Heart right ventricle (tissue), 16 donors: Measurements from ENCODE around the gene CTDSPL2. TPM values are rescaled to one million over a fixed set of nuclear protein-coding genes. Genes with fewer than 3 reads are reported as not detected.

Experiments
- ATAC-seq, 8 donors: fragments of 200-7000 bp; cut with Tn5 transposase; one replicate each; pipeline ENCODE4 v1.9.1; 2020; ENCODE audit warnings: mild to moderate bottlenecking in 8 of 8, moderate library complexity in 8 of 8, moderate number of reproducible peaks in 1 of 8
- DNase-seq, 2 donors: peaks; one replicate each; pipeline ENCODE4 v3.0.0-alpha.2; 2020
- H3K27ac ChIP-seq, 10 donors: fragments of 200-600 bp; sonication (generic) in 2 of 10; one replicate each; pipeline versions ENCODE4 v1.5.0 to v1.8.0; 2020 to 2022; ENCODE audit warnings: mild to moderate bottlenecking in 3 of 10
- H3K27me3 ChIP-seq, 7 donors: fragments of 200-600 bp; one replicate each; pipeline ENCODE4 v1.8.0; 2021 to 2022; ENCODE audit warnings: mild to moderate bottlenecking in 2 of 7
- H3K36me3 ChIP-seq, 9 donors: fragments of 200-600 bp; sonication (generic) in 1 of 9; one replicate each; pipeline versions ENCODE4 v1.5.0 to v1.8.0; 2020 to 2022; ENCODE audit warnings: mild to moderate bottlenecking in 2 of 9
- H3K4me1 ChIP-seq, 9 donors: fragments of 200-600 bp; sonication (generic) in 1 of 9; one replicate each; pipeline versions ENCODE4 v1.5.0 to v1.8.0; 2020 to 2022; ENCODE audit warnings: mild to moderate bottlenecking in 4 of 9
- H3K4me3 ChIP-seq, 10 donors: fragments of 200-600 bp; sonication (generic) in 2 of 10; one replicate each; pipeline versions ENCODE4 v1.5.0 to v1.8.0; 2020 to 2022; ENCODE audit warnings: mild to moderate bottlenecking in 7 of 10, moderate library complexity in 2 of 10
- H3K9me3 ChIP-seq, 11 donors: fragments of 200-600 bp in 10 of 11; sonication (generic) in 2 of 11; one replicate each; pipeline versions ENCODE4 v1.5.0 to v1.8.0; 2013 to 2022; ENCODE audit warnings: mild to moderate bottlenecking in 2 of 11, control low read depth in 1 of 11, moderate library complexity in 1 of 11
- WGBS, 2 donors: extraction: QIAGEN DNeasy Blood & Tissue Kit; methylation state at CpG; one replicate each; pipeline ENCODE4 v1.1.7; 2013; ENCODE audit warnings: inconsistent platforms in 1 of 2; 5-methylcytosine and 5-hydroxymethylcytosine counted together
- intact Hi-C, 10 donors: fragments of 100-400 bp; cut with DNase I; formaldehyde crosslinking; loops; one replicate each; pipeline versions ENCODE4 v1.11.1 to v1.14.2; 2022
- long read RNA-seq, 3 donors: library from polyadenylated mRNA; unstranded; transcript quantifications; one replicate each; pipeline ENCODE4 v2.0.0, GENCODE V29; 2020 to 2021
- polyA plus RNA-seq, 2 donors: library from polyadenylated mRNA; stranded (reverse); fragments of 200-250 nt; gene quantifications; one replicate each; pipeline ENCODE4 v1.2.3, GENCODE V29; 2013
- total RNA-seq, 10 donors: library from RNA; stranded (reverse); fragmentation: NEBNext Ultra II Directional in 3 of 10; extraction: Animal tissue kit (Norgen Biotek cat#: 25700) in 3 of 10; gene quantifications; one replicate each; pipeline versions ENCODE4 v1.2.1 to v1.2.4, GENCODE V29; 2021 to 2023
- TF ChIP-seq, protein P1 (sequence below), 9 donors: fragments of 200-600 bp; sonication (generic) in 2 of 9; IDR thresholded peaks; one replicate each; pipeline versions ENCODE4 v1.5.0 to v1.8.0; 2021 to 2022; ENCODE audit warnings: antibody characterized with exemption in 9 of 9, mild to moderate bottlenecking in 5 of 9, moderate library complexity in 1 of 9
- donor health status: Arrhythmogenic right ventricular cardiomyopathy.
- donor health status: ischemic (EF 13 %, LVEDD 7.1; RV severe dilation, severe dysfunction).
- donor health status: healthy with polysubstance abuse.
- donor health status: DM: no; HTN: yes; CAD: no.
- donor health status: DM: no; HTN: no; CAD: no.
- donor health status: ischemic (EF 25% LVEDD 6.9; RV normal size, moderate dysfunction).
- donor health status: ischemic (EF 25% LVEDD 5.7; RV mildly dilated, moderate dysfunction).
- donor health status: healthy.
- donor health status: DM: yes; HTN: yes; CAD: no.
- donor health status: Ischemic cardiomyopathy.
- donor health status: ischemic (EF 35%, LVEDD 5.7; RV mildly dilated, moderate dysfunction).
- donor health status: nonischemic (EF 11% LVEDD 7.7; RV severe dilation, severe dysfunction).
- donor health status: DM: yes; HTN: yes; CAD: no.
- donor health status: PGD.
- donor health status: ischemic (EF 29% LVEDD 5.4; RV normal size, mild dysfunction).
- donor health status: nonischemic (EF 23%, LVEDD 6.1; RV moderate dilation, normal function).

The CTDSPL2 gene
- total RNA-seq (10 to 100 TPM; 12.9 to 22.3 (median 19.1) TPM), polyA plus RNA-seq (1 to 10 TPM; 3.5 to 4.3 TPM)
- long read RNA-seq, donor 1, full-length matches to known transcripts: 6 of 15 reads
- long read RNA-seq, donor 1, partial matches to known transcripts: 9 of 15 reads
- long read RNA-seq, donor 1, other reads (novel, unspliced or antisense): 0 of 15 reads
- long read RNA-seq, donor 2, full-length matches to known transcripts: 3 of 15 reads
- long read RNA-seq, donor 2, partial matches to known transcripts: 11 of 15 reads
- long read RNA-seq, donor 2, other reads (novel, unspliced or antisense): 1 of 15 reads
- long read RNA-seq, donor 3, full-length matches to known transcripts: 9 of 42 reads
- long read RNA-seq, donor 3, partial matches to known transcripts: 32 of 42 reads
- long read RNA-seq, donor 3, other reads (novel, unspliced or antisense): 1 of 42 reads

GRCh38 chr15:44426975-44427755, at the start of gene CTDSPL2:
Gene CTDSPL2, plus strand, starts transcription at chr15:44427629. Its CDS starts 31,386 bp downstream, at chr15:44459015.
- peaks cover 0 to 5% (median 0%) of the 10 kb centered on the region in 9 donors for H3K36me3 ChIP-seq
- H3K9me3 ChIP-seq: no peaks in the 10 kb centered on the region
- no peaks in the 10 kb centered on the region for H3K27me3 ChIP-seq
- peaks cover 6 to 40% (median 35%) of the 10 kb centered on the region in 9 donors for H3K4me1 ChIP-seq
- peak; percentile 97 to 98 for DNase-seq
- WGBS, 2 donors: 0% methylated on average over 53 of the region's 53 CpGs
- intact Hi-C loops: loop anchor here in 5 of 10 donors (2.0 to 10.0 kb wide), 5 partner anchors 75 to 140 kb away; partner anchors contain the start of genes EIF3J (in 2 of the 5) and GOLM2 (in 1 of the 5)
- H3K27ac ChIP-seq: peak within 1 kb of the TSS; percentile 87 to 98 (median 92)
- peak; percentile 97 to 99 (median 98) for ATAC-seq
- TF ChIP-seq, protein P1, sequence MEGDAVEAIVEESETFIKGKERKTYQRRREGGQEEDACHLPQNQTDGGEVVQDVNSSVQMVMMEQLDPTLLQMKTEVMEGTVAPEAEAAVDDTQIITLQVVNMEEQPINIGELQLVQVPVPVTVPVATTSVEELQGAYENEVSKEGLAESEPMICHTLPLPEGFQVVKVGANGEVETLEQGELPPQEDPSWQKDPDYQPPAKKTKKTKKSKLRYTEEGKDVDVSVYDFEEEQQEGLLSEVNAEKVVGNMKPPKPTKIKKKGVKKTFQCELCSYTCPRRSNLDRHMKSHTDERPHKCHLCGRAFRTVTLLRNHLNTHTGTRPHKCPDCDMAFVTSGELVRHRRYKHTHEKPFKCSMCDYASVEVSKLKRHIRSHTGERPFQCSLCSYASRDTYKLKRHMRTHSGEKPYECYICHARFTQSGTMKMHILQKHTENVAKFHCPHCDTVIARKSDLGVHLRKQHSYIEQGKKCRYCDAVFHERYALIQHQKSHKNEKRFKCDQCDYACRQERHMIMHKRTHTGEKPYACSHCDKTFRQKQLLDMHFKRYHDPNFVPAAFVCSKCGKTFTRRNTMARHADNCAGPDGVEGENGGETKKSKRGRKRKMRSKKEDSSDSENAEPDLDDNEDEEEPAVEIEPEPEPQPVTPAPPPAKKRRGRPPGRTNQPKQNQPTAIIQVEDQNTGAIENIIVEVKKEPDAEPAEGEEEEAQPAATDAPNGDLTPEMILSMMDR (IDR thresholded peaks at IDR 0.05): peak in 6 of 9 donors; percentile 23 to 72 (median 56)
- peak within 1 kb of the TSS; percentile 78 to 95 (median 86) for H3K4me3 ChIP-seq

GRCh38 chr15:44381236-44381635, 46.2 kb upstream of the CTDSPL2 start:
- H3K27ac ChIP-seq: no peak overlapping the region
- H3K27me3 ChIP-seq: no peaks in the 10 kb centered on the region
- H3K9me3 ChIP-seq: no peaks in the 10 kb centered on the region
- intact Hi-C loops: no loop called here
- ATAC-seq: peak in 2 of 8 donors; percentile 35 to 39
- peaks cover 0 to 18% (median 0%) of the 10 kb centered on the region in 9 donors for H3K4me1 ChIP-seq
- peaks cover 0 to 43% (median 6%) of the 10 kb centered on the region in 9 donors for H3K36me3 ChIP-seq
- no peak for DNase-seq
- H3K4me3 ChIP-seq: no peak overlapping the region
- TF ChIP-seq, protein P1 (IDR thresholded peaks at IDR 0.05): no peak

DNA sequence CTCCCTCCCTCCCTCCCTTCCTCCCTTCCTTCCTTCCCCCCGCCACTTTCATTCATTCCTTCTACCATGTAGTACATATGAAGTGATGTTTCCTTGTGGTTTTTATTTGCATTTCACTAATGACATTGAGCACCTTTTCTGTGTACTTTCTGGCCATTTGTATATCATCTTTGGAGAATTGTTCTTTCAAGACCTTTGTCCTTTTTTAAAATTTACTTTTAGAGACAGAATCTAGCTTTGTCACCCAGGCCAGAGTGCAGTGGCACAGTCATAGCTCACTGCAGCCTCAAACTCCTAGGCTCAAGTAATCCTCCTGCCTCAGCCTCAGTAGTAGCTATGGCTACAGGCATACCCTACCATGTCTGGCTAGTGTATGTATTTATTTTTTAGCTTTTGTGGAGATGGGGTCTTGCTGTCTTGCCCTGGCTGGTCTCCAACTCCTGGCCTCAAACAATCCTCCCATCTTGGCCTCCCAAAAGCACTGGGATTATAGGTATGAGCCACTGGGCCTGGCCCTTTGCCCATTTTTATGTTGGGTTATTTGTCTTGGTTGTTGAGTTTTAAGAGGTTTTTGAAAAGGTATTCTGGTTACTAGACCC, 42.0 kb upstream of the CTDSPL2 start:
- Histone ChIP-seq H3K27ac (no peak overlapping the region), H3K27me3 (no peaks in the 10 kb centered on the region), H3K4me1 (peaks cover 0 to 18% (median 0%) of the 10 kb centered on the region in 9 donors), H3K9me3 (no peaks in the 10 kb centered on the region), H3K4me3 (no peak overlapping the region), H3K36me3 (peaks cover 0 to 54% (median 6%) of the 10 kb centered on the region in 9 donors)
- intact Hi-C loops: no loop called here
- 53 to 74% methylated on average over 1 of the region's 1 CpG for WGBS, 2 donors
- ATAC-seq (no peak), DNase-seq (no peak)
- TF ChIP-seq, protein P1 (IDR thresholded peaks at IDR 0.05): no peak

DNA sequence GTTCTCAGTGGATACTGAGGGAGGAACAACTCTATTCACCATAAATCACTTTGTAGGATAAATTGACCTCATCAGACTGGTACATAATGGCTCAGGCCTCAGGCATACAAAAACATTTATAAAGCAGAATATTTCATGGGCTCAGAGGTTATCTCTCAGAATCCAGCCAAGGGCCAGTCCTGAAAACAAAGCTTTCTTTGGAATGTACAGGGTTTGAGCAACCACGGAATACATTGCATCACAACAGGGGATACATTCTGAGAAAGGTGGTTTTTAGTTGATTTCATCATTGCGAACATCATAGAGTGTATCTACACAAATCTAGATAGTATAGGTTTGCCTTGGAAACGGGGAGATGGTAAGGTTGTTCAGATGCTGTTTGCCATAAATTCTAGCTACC, 33.4 kb upstream of the CTDSPL2 start:
- no peaks in the 10 kb centered on the region for H3K27me3 ChIP-seq
- no peak for ATAC-seq
- H3K36me3 ChIP-seq: peaks cover 0 to 34% (median 0%) of the 10 kb centered on the region in 9 donors
- intact Hi-C loops: no loop called here
- H3K4me3 ChIP-seq: no peak overlapping the region
- TF ChIP-seq, protein P1 (IDR thresholded peaks at IDR 0.05): no peak
- H3K9me3 ChIP-seq: no peaks in the 10 kb centered on the region
- WGBS, 2 donors: 92 to 94% methylated on average over 3 of the region's 3 CpGs
- DNase-seq: no peak
- H3K27ac ChIP-seq: no peak overlapping the region
- H3K4me1 ChIP-seq: no peaks in the 10 kb centered on the region
